Upper lobe of right lung (tissue), 1 donor: Measurements from ENCODE around the gene GPC4. TPM values are rescaled to one million over a fixed set of nuclear protein-coding genes. Genes with fewer than 3 reads are reported as not detected.

ENCODE experiments used
- ATAC-seq: fragments of 200-7000 bp; cut with Tn5 transposase; one replicate; pipeline ENCODE4 v1.9.1; 2020; ENCODE audit warnings: mild to moderate bottlenecking, moderate library complexity
- DNase-seq: peaks from one replicate; pipeline ENCODE4 v3.0.0-alpha.2; 2020
- H3K27ac ChIP-seq: fragments of 200-600 bp; one replicate; pipeline ENCODE4 v1.8.0; 2022
- H3K27me3 ChIP-seq: fragments of 200-600 bp; one replicate; pipeline ENCODE4 v1.8.0; 2022; ENCODE audit warnings: mild to moderate bottlenecking
- H3K36me3 ChIP-seq: fragments of 200-600 bp; one replicate; pipeline ENCODE4 v1.8.0; 2022
- H3K4me1 ChIP-seq: fragments of 200-600 bp; one replicate; pipeline ENCODE4 v1.8.0; 2022
- H3K4me3 ChIP-seq: fragments of 200-600 bp; one replicate; pipeline ENCODE4 v1.8.0; 2022; ENCODE audit warnings: mild to moderate bottlenecking
- H3K9me3 ChIP-seq: fragments of 200-600 bp; one replicate; pipeline ENCODE4 v1.8.0; 2022
- CTCF ChIP-seq: fragments of 200-600 bp; IDR thresholded peaks from one replicate; pipeline ENCODE4 v1.8.0; 2022; ENCODE audit warnings: antibody characterized with exemption
- intact Hi-C: fragments of 100-400 bp; cut with DNase I; formaldehyde crosslinking; loops from one replicate; pipeline ENCODE4 v1.11.0; 2022
- total RNA-seq: library from RNA; stranded (reverse); fragmentation: NEBNext Ultra II Directional; extraction: Animal tissue kit (Norgen Biotek cat#: 25700); gene quantifications from one replicate; pipeline ENCODE4 v1.2.1, GENCODE V29; 2021
- donor health status: DM: no; HTN: yes; CAD: no; lungs with severe emphysema.

Gene GPC4
- total RNA-seq, 1 donor from 2014 or later, result 55.5 TPM

- intact Hi-C loops, result no loop called here
- ATAC-seq (no peak), DNase-seq (no peak)
- no peak overlapping the region for H3K27ac ChIP-seq
- H3K4me3 ChIP-seq, result no peak overlapping the region
- H3K4me1 ChIP-seq, result no peaks in the 10 kb centered on the region
- TF ChIP-seq CTCF, result no peak
- H3K27me3 ChIP-seq, result no peaks in the 10 kb centered on the region
- no peaks in the 10 kb centered on the region for H3K9me3 ChIP-seq
- no peaks in the 10 kb centered on the region for H3K36me3 ChIP-seq
These were observed 164.8 kb downstream of the GPC4 start for GRCh38 chrX:133250184-133251100.

Other genes starting within 250 kb of the GPC4 start
- not detected for gene TFDP3, start 197.1 kb downstream of the GPC4 start, total RNA-seq